Ishikawa (cell line): Measurements from ENCODE around the gene TOX2.

Experiments used
- CEBPB ChIP-seq: IDR thresholded peaks from 2 replicates; pipeline ENCODE4 v1.6.1; 2012
- CREB1 ChIP-seq: IDR thresholded peaks from 2 replicates; pipeline ENCODE4 v1.6.1; 2012; ENCODE audit warnings: low read depth
- EGR1 ChIP-seq: IDR thresholded peaks from 2 replicates; pipeline ENCODE4 v1.6.1; 2012
- EP300 ChIP-seq: IDR thresholded peaks from 2 replicates; pipeline ENCODE4 v1.6.1; 2012; ENCODE audit warnings: borderline replicate concordance
- FOXM1 ChIP-seq: IDR thresholded peaks from 2 replicates; pipeline ENCODE4 v1.6.1; 2012; ENCODE audit warnings: low read depth, borderline replicate concordance
- NFIC ChIP-seq: IDR thresholded peaks from 2 replicates; pipeline ENCODE4 v1.6.1; 2012
- RAD21 ChIP-seq: IDR thresholded peaks from 2 replicates; pipeline ENCODE4 v1.6.1; 2012; ENCODE audit warnings: low read depth
- TAF1 ChIP-seq: IDR thresholded peaks from 2 replicates; pipeline ENCODE4 v1.6.1; 2012; ENCODE audit warnings: low read depth, mild to moderate bottlenecking
- TCF12 ChIP-seq: IDR thresholded peaks from 2 replicates; pipeline ENCODE4 v1.6.1; 2012; ENCODE audit warnings: low read depth
- TEAD4 ChIP-seq: IDR thresholded peaks from 2 replicates; pipeline ENCODE4 v1.6.1; 2012
- YY1 ChIP-seq: IDR thresholded peaks from 2 replicates; pipeline ENCODE4 v1.6.1; 2012; ENCODE audit warnings: low read depth
- ZBTB7A ChIP-seq: IDR thresholded peaks from 2 replicates; pipeline ENCODE4 v1.6.1; 2012; ENCODE audit warnings: low read depth
- TF ChIP-seq, protein P1 (sequence below): IDR thresholded peaks from 2 replicates; pipeline ENCODE4 v1.6.1; 2012
- TF ChIP-seq, protein P2 (sequence below): IDR thresholded peaks from 2 replicates; pipeline ENCODE4 v1.6.1; 2012; ENCODE audit warnings: low read depth, mild to moderate bottlenecking
- TF ChIP-seq, protein P3 (sequence below): IDR thresholded peaks from 2 replicates; pipeline ENCODE4 v1.6.1; 2012

The TOX2 gene

GRCh38 chr20:43987018-43987417, 72.4 kb downstream of the TOX2 start:
- TF ChIP-seq TEAD4 (no peak), YY1 (no peak), TCF12 (no peak), FOXM1 (no peak), NFIC (no peak), ZBTB7A (no peak), RAD21 (no peak), CEBPB (no peak), EGR1 (no peak), CREB1 (no peak), EP300 (no peak), TAF1 (no peak)
- TF ChIP-seq, protein P1, sequence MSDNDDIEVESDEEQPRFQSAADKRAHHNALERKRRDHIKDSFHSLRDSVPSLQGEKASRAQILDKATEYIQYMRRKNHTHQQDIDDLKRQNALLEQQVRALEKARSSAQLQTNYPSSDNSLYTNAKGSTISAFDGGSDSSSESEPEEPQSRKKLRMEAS = no peak
- TF ChIP-seq, protein P2, sequence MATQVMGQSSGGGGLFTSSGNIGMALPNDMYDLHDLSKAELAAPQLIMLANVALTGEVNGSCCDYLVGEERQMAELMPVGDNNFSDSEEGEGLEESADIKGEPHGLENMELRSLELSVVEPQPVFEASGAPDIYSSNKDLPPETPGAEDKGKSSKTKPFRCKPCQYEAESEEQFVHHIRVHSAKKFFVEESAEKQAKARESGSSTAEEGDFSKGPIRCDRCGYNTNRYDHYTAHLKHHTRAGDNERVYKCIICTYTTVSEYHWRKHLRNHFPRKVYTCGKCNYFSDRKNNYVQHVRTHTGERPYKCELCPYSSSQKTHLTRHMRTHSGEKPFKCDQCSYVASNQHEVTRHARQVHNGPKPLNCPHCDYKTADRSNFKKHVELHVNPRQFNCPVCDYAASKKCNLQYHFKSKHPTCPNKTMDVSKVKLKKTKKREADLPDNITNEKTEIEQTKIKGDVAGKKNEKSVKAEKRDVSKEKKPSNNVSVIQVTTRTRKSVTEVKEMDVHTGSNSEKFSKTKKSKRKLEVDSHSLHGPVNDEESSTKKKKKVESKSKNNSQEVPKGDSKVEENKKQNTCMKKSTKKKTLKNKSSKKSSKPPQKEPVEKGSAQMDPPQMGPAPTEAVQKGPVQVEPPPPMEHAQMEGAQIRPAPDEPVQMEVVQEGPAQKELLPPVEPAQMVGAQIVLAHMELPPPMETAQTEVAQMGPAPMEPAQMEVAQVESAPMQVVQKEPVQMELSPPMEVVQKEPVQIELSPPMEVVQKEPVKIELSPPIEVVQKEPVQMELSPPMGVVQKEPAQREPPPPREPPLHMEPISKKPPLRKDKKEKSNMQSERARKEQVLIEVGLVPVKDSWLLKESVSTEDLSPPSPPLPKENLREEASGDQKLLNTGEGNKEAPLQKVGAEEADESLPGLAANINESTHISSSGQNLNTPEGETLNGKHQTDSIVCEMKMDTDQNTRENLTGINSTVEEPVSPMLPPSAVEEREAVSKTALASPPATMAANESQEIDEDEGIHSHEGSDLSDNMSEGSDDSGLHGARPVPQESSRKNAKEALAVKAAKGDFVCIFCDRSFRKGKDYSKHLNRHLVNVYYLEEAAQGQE = no peak
- TF ChIP-seq, protein P3, sequence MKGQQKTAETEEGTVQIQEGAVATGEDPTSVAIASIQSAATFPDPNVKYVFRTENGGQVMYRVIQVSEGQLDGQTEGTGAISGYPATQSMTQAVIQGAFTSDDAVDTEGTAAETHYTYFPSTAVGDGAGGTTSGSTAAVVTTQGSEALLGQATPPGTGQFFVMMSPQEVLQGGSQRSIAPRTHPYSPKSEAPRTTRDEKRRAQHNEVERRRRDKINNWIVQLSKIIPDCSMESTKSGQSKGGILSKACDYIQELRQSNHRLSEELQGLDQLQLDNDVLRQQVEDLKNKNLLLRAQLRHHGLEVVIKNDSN = no peak

- TF ChIP-seq TCF12 (peak; percentile 54; the same call in 1 of the 2 replicates), NFIC (peak; percentile 82), EGR1 (no peak), RAD21 (no peak), TEAD4 (peak; percentile 34; the same call in 1 of the 2 replicates)
Measured at GRCh38 chr20:43987531-43987930, 72.9 kb downstream of the TOX2 start.

DNA sequence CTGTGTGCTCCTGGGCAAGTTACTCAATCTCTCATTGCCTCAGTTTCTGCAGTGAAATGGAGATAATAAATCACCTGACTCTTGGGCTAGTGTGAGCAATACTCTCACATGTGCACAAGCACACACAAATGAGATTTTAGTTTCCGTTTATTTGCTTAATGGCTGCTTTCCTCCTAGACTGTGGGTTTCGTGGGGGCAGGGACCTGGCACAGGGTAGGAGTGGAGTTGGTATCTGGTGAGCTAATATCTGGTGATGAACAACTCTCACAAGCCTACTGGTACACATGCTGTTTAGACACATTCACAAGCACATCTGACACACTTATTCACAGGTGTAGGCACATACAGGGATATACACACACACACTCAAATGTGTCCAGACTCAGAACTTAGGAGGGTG, 73.8 kb downstream of the TOX2 start:
- TF ChIP-seq, protein P1 = no peak
- no peak for TF ChIP-seq TAF1

GRCh38 chr20:43988867-43989266, 74.2 kb downstream of the TOX2 start:
- TF ChIP-seq ZBTB7A (no peak), FOXM1 (no peak), TCF12 (no peak), EGR1 (no peak), CEBPB (no peak), YY1 (no peak), TEAD4 (no peak), TAF1 (no peak), CREB1 (no peak), EP300 (no peak), NFIC (no peak), RAD21 (no peak)
- TF ChIP-seq, protein P1 = no peak
- TF ChIP-seq, protein P3 = no peak
- TF ChIP-seq, protein P2 = no peak

- TF ChIP-seq YY1 (no peak), CEBPB (no peak), TAF1 (no peak), NFIC (no peak), TCF12 (no peak)
Measured at GRCh38 chr20:43991261-43991660, 76.6 kb downstream of the TOX2 start.

GRCh38 chr20:43991982-43992381, 77.3 kb downstream of the TOX2 start:
- TF ChIP-seq RAD21 (no peak), CREB1 (no peak)

DNA sequence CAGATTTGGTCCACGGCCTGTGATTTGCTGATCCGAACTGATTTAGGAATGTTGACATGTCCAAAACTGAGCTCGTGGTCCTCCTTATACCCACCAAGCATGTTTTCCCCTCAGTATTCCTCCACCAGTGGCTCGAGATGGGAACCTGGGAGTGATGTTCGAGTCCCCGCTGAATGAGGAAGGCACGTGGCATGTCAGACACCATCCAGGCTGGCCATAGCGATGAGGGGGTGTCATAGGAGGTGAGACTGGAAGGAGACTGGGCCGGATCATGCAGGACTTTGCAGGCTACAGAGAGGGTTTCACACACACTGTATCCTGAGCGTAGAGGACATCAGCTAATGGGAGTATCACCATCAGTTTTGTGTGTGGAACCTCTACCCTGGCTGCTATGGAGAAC, 78.2 kb downstream of the TOX2 start:
- TF ChIP-seq RAD21 (no peak), TCF12 (no peak), TEAD4 (no peak), ZBTB7A (no peak), CEBPB (no peak)
- TF ChIP-seq, protein P1 = no peak
